ENCODE results near the gene ALS2.

The ALS2 gene

GRCh38 chr2:201777869-201778268 is 2.9 kb downstream of the ALS2 start:
- ChIA-PET POLR2A (no interaction called here), CTCF (interaction anchor here (1.4 to 2.3 kb wide), 2 partner anchors 83 to 401 kb away, joined by 4 to 11 read pairs; no protein-coding TSS in a partner anchor)
- DNase-seq (ENCODE audit: low read depth, low spot score) = no peak
- no peak overlapping the region; the same call in 1 of the 2 replicates for H3K4me3 ChIP-seq (ENCODE audit: low read depth, low read length)
- no peak for TF ChIP-seq CTCF (IDR thresholded peaks at IDR 0.05; ENCODE audit: insufficient read depth, low read length, missing control alignments)

GRCh38 chr2:201777043-201777442 is 3.7 kb downstream of the ALS2 start:
- no peak overlapping the region for H3K4me3 ChIP-seq (ENCODE audit: low read depth, low read length)
- CTCF ChIA-PET = interaction anchor here (1.1 to 2.3 kb wide), 4 partner anchors 12 to 402 kb away, joined by 3 to 11 read pairs (median 4); no protein-coding TSS in a partner anchor
- TF ChIP-seq CTCF (IDR thresholded peaks at IDR 0.05; ENCODE audit: insufficient read depth, low read length, missing control alignments) = no peak
- no peak for DNase-seq (ENCODE audit: low read depth, low spot score)
- POLR2A ChIA-PET = no interaction called here

- CTCF ChIA-PET = interaction anchor here (1.4 kb wide), 1 partner anchor 403 kb away, joined by 3 read pairs; no protein-coding TSS in a partner anchor
- POLR2A ChIA-PET = no interaction called here
These were observed 5.4 kb downstream of the ALS2 start for GRCh38 chr2:201775326-201775725.

GRCh38 chr2:201774546-201774945 is 6.2 kb downstream of the ALS2 start:
- no peak for DNase-seq (ENCODE audit: low read depth, low spot score)
- no peak overlapping the region for H3K4me3 ChIP-seq (ENCODE audit: low read depth, low read length)
- POLR2A ChIA-PET = no interaction called here
- CTCF ChIA-PET = interaction anchor here (1.4 kb wide), 1 partner anchor 404 kb away, joined by 3 read pairs; no protein-coding TSS in a partner anchor
- TF ChIP-seq CTCF (IDR thresholded peaks at IDR 0.05; ENCODE audit: insufficient read depth, low read length, missing control alignments) = no peak

More at GRCh38 chr2:201775326-201775725, 5.4 kb downstream of the ALS2 start:
- TF ChIP-seq CTCF (IDR thresholded peaks at IDR 0.05; ENCODE audit: insufficient read depth, low read length, missing control alignments) = no peak
- DNase-seq (ENCODE audit: low read depth, low spot score) = no peak
- H3K4me3 ChIP-seq (ENCODE audit: low read depth, low read length) = no peak overlapping the region

- H3K4me3 ChIP-seq (ENCODE audit: low read depth, low read length) = no peak overlapping the region
- ChIA-PET CTCF (interaction anchor here (1.4 kb wide), 1 partner anchor 404 kb away, joined by 3 read pairs; no protein-coding TSS in a partner anchor), POLR2A (no interaction called here)
- TF ChIP-seq CTCF (IDR thresholded peaks at IDR 0.05; ENCODE audit: insufficient read depth, low read length, missing control alignments) = no peak
- no peak for DNase-seq (ENCODE audit: low read depth, low spot score)
These were observed 6.7 kb downstream of the ALS2 start for GRCh38 chr2:201773990-201774389.

- no peak for DNase-seq (ENCODE audit: low read depth, low spot score)
- CTCF ChIA-PET = interaction anchor here (1.2 kb wide), 1 partner anchor 9 kb away, joined by 3 read pairs; no protein-coding TSS in a partner anchor
- POLR2A ChIA-PET = interaction anchor here (0.7 kb wide), 1 partner anchor 11 kb away, joined by 3 read pairs; the partner anchor contains the start of gene ALS2
- TF ChIP-seq CTCF (IDR thresholded peaks at IDR 0.05; ENCODE audit: insufficient read depth, low read length, missing control alignments) = no peak
- H3K4me3 ChIP-seq (ENCODE audit: low read depth, low read length) = no peak overlapping the region
These were observed 10.9 kb downstream of the ALS2 start for GRCh38 chr2:201769666-201770373.
